ENCODE results near the gene ARF6.

ARF6 gene

DNA sequence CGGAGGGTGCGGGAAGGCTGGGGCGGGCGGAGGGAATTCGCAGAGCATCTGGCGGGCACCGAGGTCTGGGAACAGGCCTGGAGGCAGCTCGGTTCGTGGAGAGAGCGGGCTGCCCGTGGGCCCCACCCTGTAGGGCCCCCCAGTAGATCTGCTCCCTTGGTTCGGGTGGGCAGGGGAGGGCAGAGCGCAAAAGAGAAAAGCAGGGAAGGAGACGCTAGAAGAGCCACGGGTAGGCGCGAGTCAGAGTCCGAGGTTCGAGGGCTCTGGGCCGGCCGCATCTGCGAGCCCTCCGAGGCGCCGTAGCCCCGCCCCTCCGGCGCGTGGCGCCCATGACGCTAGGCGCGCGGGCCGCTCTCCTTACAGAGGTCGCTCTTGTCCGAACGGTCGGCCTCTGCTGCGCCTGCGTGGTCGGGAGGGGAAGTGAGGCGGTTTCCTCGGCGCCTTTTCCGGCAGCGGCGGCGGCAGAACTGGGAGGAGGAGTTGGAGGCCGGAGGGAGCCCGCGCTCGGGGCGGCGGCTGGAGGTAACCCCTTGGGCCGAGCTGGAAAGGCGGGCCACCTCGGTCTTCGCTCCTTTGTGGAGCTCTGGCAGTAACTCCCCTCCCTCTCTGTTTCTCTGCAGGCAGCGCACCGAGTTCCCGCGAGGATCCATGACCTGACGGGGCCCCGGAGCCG, at the start of gene ARF6 (continued):
- TF ChIP-seq, protein P1, sequence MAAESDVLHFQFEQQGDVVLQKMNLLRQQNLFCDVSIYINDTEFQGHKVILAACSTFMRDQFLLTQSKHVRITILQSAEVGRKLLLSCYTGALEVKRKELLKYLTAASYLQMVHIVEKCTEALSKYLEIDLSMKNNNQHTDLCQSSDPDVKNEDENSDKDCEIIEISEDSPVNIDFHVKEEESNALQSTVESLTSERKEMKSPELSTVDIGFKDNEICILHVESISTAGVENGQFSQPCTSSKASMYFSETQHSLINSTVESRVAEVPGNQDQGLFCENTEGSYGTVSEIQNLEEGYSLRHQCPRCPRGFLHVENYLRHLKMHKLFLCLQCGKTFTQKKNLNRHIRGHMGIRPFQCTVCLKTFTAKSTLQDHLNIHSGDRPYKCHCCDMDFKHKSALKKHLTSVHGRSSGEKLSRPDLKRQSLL (tag by site-specific recombination; IDR thresholded peaks at IDR 0.05), result no peak
- TF ChIP-seq HOXA7 (CRISPR knock-in tag; IDR thresholded peaks at IDR 0.05; ENCODE audit: borderline replicate concordance) (no peak), ZNF274 (IDR thresholded peaks at IDR 0.05; ENCODE audit: low read length) (no peak), ZNF274 (tag by site-specific recombination; IDR thresholded peaks at IDR 0.05; ENCODE audit: borderline replicate concordance) (no peak), SALL2 (tag by site-specific recombination; IDR thresholded peaks at IDR 0.05; ENCODE audit: borderline replicate concordance) (no peak), GLI4 (tag by site-specific recombination; IDR thresholded peaks at IDR 0.05) (0 out of 2 replicates have a peak, but pooled peaks have one; percentile 83), ZNF133 (tag by site-specific recombination; IDR thresholded peaks at IDR 0.05) (no peak), ZNF239 (tag by site-specific recombination; IDR thresholded peaks at IDR 0.05) (no peak), ZNF658 (tag by site-specific recombination; IDR thresholded peaks at IDR 0.05) (no peak), SP3 (tag by site-specific recombination; IDR thresholded peaks at IDR 0.05) (peak; percentile 65), ZXDB (tag by site-specific recombination; IDR thresholded peaks at IDR 0.05) (peak; percentile 70; the same call in 1 of the 2 replicates), ZNF324 (tag by site-specific recombination; IDR thresholded peaks at IDR 0.05) (peak; percentile 68; the same call in 1 of the 2 replicates), SETDB1 (IDR thresholded peaks at IDR 0.05; ENCODE audit: insufficient read length, low read length) (no peak), ZNF530 (tag by site-specific recombination; IDR thresholded peaks at IDR 0.05; ENCODE audit: low read depth) (no peak), MEIS1 (CRISPR knock-in tag; IDR thresholded peaks at IDR 0.05; ENCODE audit: borderline replicate concordance) (no peak), GFI1B (tag by site-specific recombination; IDR thresholded peaks at IDR 0.05) (no peak), REPIN1 (tag by site-specific recombination; IDR thresholded peaks at IDR 0.05; ENCODE audit: low read depth) (no peak), ZBTB20 (tag by site-specific recombination; IDR thresholded peaks at IDR 0.05) (peak; percentile 62; the same call in 1 of the 2 replicates), ZNF843 (tag by site-specific recombination; IDR thresholded peaks at IDR 0.05) (peak; percentile 61), ZNF341 (tag by site-specific recombination; IDR thresholded peaks at IDR 0.05; ENCODE audit: low read depth) (peak; percentile 97), KLF9 (tag by site-specific recombination; IDR thresholded peaks at IDR 0.05; ENCODE audit: low read depth) (0 out of 2 replicates have a peak, but pooled peaks have one; percentile 56)
- TF ChIP-seq, protein P2, sequence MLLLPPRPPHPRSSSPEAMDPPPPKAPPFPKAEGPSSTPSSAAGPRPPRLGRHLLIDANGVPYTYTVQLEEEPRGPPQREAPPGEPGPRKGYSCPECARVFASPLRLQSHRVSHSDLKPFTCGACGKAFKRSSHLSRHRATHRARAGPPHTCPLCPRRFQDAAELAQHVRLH (tag by site-specific recombination; IDR thresholded peaks at IDR 0.05), result no peak; the same call in 1 of the 2 replicates
- TF ChIP-seq, protein P3, sequence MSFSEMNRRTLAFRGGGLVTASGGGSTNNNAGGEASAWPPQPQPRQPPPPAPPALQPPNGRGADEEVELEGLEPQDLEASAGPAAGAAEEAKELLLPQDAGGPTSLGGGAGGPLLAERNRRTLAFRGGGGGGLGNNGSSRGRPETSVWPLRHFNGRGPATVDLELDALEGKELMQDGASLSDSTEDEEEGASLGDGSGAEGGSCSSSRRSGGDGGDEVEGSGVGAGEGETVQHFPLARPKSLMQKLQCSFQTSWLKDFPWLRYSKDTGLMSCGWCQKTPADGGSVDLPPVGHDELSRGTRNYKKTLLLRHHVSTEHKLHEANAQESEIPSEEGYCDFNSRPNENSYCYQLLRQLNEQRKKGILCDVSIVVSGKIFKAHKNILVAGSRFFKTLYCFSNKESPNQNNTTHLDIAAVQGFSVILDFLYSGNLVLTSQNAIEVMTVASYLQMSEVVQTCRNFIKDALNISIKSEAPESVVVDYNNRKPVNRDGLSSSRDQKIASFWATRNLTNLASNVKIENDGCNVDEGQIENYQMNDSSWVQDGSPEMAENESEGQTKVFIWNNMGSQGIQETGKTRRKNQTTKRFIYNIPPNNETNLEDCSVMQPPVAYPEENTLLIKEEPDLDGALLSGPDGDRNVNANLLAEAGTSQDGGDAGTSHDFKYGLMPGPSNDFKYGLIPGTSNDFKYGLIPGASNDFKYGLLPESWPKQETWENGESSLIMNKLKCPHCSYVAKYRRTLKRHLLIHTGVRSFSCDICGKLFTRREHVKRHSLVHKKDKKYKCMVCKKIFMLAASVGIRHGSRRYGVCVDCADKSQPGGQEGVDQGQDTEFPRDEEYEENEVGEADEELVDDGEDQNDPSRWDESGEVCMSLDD (tag by site-specific recombination; IDR thresholded peaks at IDR 0.05), result peak; percentile 69; the same call in 1 of the 2 replicates
- TF ChIP-seq, protein P4, sequence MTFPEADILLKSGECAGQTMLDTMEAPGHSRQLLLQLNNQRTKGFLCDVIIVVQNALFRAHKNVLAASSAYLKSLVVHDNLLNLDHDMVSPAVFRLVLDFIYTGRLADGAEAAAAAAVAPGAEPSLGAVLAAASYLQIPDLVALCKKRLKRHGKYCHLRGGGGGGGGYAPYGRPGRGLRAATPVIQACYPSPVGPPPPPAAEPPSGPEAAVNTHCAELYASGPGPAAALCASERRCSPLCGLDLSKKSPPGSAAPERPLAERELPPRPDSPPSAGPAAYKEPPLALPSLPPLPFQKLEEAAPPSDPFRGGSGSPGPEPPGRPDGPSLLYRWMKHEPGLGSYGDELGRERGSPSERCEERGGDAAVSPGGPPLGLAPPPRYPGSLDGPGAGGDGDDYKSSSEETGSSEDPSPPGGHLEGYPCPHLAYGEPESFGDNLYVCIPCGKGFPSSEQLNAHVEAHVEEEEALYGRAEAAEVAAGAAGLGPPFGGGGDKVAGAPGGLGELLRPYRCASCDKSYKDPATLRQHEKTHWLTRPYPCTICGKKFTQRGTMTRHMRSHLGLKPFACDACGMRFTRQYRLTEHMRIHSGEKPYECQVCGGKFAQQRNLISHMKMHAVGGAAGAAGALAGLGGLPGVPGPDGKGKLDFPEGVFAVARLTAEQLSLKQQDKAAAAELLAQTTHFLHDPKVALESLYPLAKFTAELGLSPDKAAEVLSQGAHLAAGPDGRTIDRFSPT (tag by site-specific recombination; IDR thresholded peaks at IDR 0.05), result peak; percentile 58; the same call in 1 of the 2 replicates
- TF ChIP-seq, protein P5, sequence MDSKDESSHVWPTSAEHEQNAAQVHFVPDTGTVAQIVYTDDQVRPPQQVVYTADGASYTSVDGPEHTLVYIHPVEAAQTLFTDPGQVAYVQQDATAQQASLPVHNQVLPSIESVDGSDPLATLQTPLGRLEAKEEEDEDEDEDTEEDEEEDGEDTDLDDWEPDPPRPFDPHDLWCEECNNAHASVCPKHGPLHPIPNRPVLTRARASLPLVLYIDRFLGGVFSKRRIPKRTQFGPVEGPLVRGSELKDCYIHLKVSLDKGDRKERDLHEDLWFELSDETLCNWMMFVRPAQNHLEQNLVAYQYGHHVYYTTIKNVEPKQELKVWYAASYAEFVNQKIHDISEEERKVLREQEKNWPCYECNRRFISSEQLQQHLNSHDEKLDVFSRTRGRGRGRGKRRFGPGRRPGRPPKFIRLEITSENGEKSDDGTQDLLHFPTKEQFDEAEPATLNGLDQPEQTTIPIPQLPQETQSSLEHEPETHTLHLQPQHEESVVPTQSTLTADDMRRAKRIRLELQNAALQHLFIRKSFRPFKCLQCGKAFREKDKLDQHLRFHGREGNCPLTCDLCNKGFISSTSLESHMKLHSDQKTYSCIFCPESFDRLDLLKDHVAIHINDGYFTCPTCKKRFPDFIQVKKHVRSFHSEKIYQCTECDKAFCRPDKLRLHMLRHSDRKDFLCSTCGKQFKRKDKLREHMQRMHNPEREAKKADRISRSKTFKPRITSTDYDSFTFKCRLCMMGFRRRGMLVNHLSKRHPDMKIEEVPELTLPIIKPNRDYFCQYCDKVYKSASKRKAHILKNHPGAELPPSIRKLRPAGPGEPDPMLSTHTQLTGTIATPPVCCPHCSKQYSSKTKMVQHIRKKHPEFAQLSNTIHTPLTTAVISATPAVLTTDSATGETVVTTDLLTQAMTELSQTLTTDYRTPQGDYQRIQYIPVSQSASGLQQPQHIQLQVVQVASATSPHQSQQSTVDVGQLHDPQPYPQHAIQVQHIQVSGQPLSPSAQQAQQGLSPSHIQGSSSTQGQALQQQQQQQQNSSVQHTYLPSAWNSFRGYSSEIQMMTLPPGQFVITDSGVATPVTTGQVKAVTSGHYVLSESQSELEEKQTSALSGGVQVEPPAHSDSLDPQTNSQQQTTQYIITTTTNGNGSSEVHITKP (tag by site-specific recombination; IDR thresholded peaks at IDR 0.05), result peak; percentile 54
- TF ChIP-seq, protein P6, sequence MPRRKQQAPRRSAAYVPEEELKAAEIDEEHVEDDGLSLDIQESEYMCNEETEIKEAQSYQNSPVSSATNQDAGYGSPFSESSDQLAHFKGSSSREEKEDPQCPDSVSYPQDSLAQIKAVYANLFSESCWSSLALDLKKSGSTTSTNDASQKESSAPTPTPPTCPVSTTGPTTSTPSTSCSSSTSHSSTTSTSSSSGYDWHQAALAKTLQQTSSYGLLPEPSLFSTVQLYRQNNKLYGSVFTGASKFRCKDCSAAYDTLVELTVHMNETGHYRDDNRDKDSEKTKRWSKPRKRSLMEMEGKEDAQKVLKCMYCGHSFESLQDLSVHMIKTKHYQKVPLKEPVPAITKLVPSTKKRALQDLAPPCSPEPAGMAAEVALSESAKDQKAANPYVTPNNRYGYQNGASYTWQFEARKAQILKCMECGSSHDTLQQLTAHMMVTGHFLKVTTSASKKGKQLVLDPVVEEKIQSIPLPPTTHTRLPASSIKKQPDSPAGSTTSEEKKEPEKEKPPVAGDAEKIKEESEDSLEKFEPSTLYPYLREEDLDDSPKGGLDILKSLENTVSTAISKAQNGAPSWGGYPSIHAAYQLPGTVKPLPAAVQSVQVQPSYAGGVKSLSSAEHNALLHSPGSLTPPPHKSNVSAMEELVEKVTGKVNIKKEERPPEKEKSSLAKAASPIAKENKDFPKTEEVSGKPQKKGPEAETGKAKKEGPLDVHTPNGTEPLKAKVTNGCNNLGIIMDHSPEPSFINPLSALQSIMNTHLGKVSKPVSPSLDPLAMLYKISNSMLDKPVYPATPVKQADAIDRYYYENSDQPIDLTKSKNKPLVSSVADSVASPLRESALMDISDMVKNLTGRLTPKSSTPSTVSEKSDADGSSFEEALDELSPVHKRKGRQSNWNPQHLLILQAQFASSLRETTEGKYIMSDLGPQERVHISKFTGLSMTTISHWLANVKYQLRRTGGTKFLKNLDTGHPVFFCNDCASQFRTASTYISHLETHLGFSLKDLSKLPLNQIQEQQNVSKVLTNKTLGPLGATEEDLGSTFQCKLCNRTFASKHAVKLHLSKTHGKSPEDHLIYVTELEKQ (tag by site-specific recombination; IDR thresholded peaks at IDR 0.05; ENCODE audit: borderline replicate concordance), result peak; percentile 26; the same call in 1 of the 2 replicates
